HG03135 (cell line): Measurements from ENCODE around the gene SIPA1L3.
"Not testable (repeated sequence)": the region's sequence is repeated elsewhere in the genome, so short reads cannot be mapped to it uniquely, and the experiment has no call there.

ENCODE experiments used
- ATAC-seq: cut with Tn5 transposase; IDR thresholded peaks from one replicate; pipeline ENCODE4 v1.9.1; 2021; ENCODE audit warnings: mild to moderate bottlenecking, moderate library complexity; ENCODE audit not compliant: unreplicated experiment

Gene SIPA1L3

DNA sequence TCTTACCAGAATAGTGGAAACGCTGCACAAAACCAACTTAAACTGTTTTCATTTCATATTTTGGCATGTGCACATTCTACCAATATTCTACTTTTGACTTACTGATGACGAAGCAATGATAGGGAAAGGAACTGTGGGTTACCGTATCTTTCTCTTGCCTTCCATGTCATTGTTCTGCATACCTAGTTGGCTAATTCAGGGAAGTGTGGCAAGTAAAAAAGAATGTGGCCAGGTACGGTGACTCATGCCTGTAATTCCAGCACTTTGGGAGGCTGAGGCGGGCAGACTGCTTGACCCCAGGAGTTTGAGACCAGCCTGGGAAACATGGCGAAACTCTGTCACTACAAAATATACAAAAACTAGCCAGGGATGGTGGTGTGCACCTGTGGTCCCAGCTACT lies 108.2 kb downstream of the SIPA1L3 start:
- no peak for ATAC-seq

DNA sequence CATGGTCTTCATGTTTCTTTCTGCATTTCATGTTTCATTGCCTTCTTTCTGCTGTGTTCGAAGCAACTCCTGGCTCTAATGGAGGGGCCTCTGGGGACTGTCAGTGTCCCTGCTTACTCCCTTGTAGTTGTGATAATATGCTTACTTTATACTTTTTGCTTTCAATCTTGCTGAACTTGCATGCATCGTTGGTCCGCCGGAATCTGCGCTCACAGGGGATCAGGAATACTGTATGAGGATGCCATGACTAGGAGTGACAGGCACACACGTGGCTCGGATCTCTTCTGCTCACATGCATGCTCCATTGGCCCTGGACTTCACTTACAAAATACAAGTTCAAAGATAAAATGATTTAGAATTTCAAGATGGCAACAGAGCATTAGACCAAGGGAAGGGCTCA lies 108.8 kb downstream of the SIPA1L3 start:
- no peak for ATAC-seq

DNA sequence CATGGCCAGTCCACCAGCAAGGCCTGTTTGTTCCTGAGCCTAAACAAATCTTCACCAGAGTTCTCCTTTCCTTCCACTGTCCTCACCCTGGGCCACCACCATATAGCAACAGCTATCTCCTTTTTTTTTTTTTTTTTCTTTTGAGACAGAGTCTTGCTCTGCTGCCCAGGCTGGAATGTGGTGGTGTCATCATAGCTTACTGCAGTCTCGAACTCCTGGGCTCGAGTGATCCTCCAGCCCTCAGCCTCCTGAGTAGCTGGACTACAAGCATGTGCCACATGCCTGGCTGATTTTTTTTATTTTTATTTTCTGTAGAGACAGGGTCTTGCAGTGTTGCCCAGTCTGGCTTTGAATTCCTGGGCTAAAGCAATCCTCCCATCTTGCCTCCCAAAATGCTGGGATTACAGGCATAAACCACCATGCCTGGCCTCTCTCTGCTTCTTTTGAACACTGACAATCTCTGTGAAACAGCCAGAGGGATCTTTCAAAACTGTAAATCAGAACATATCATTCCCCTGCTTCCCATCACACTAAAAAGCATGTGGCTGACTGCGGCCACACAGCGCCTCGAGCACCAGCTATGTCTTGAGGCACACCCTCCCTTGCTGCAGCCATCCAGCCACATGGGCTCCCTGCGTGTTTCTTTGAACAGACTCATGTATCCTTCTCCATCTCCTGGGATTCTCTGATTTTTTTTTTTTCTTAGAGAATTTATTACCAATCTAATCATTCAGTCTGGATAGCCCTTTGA lies 110.6 kb downstream of the SIPA1L3 start:
- ATAC-seq, result no peak

DNA sequence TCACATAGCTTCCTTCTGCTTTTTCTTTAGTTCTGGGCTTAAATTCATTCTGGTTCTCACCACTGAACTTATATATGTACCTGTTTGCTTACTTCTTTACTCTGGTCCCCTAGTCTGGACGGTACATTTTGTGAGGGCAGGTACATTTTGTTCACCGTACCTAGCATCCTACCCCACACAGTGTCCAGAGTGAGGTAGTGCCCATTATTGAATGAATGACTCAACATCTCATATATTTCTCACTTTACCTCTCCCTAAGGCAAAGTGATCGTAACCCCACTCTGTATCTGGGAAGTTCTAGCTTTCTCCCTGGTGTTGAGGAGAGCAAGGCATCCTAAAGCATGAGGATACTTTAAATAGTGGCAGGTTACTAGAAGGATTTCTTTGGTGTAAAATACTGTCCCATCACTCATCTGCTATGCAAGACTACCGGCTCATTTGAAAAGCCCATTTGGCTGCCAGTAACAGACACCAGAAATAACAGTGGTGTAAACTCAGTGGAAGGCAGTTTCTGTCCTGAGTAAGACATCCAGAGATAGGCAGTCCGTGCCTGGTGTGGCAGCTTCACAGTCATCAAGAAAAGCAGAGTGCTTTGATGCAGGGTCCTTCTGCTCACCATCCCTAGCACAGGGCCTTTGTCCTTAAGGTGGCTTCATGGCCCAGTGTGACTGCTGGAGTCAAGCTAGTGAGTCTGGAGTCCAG lies 111.8 kb downstream of the SIPA1L3 start:
- ATAC-seq, result no peak

DNA sequence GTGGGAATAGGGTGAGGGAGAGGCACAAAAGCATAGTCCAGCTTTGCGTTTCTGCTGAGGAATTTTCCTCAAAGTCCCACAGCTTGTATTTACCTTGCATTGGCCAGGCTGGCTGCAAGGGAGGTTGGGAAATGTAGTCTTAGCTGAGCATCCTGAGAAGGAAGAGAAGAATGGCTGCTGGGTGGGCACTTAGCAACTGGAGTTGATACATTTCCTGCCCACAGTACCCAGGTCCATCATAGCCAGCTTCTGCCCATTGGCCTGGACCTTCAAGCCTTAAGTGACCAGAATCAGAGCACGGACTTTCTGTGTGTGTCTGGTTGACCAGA lies 112.4 kb downstream of the SIPA1L3 start:
- no peak for ATAC-seq

DNA sequence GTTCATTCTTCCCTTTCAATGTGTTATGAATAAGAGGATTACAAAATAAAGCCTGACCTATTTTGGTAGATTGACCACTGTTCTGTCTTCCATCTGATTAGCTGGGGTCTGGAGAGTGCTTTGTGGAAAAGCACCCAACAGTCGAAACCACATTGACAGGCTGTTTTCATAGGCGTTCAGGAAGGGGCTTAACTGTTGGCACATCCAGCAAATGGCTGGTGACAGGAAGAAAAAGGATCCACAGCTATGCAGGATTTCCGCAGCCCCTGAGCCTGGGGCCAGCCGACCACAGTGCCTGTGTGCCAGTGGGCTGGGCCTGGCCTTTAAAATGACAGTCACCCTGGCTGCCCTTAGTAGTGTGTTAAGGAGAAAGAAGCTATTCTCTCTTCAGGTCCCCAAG lies 113.3 kb downstream of the SIPA1L3 start:
- ATAC-seq, result no peak

DNA sequence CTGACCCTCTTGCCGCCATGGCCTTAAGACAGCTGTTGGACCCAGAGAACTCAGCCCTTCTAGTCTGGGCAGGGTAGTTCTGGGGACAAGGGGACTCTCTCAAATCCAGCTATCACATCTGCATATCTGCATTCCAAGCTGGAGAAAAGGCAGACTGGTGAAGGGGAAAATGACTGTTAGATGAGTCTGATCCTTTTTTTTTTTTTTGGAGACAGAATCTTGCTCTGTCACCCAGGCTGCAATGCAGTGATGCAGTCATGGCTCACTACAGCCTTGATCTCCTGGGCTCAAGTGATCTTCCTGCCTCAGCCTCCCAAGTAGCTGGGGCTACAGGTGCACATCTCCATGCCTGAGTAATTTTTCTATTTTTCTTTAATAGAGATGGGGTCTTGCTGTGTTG lies 114.3 kb downstream of the SIPA1L3 start:
- ATAC-seq, result no peak

DNA sequence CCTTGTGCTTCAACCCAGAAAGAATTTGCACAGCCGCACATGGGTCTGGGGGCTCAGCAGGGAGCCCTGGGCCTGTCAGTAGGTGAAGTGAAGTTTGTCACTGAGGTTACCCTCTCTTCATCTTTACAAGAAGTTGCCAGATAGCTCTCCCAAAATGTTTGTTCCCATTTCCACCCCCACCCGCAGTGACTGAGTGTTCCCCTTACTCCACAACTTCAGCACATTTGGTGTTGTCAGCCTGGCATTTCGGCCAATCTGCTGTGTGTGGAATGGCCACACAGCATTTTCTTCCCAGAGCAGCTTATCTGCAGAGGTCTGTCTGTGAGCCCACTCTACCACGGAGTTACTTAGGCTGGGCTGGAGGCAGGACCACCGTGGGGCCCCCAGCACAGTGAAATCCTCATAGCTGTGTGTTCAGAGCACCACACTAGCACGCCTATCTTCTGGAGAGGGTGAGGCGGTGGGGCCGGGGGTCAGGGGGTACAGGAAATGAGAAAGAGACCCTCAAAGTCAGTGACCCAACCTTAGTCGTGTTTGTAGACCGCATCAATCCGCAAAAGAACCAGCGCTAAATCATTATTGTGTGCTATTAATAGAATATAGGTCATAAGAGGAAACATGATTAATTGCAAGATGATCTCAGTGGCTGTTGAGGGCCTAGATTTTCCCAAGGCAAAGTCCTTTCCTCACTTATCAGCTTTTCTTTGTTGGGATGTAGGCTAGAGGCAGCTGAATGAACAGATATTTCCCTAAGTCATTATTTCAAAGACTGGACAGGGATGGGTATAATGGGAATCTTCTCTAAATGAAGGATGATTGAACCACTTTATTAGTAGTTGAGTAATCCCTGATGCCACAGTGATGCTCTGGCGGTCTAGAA lies 116.0 kb downstream of the SIPA1L3 start:
- no peak for ATAC-seq

DNA sequence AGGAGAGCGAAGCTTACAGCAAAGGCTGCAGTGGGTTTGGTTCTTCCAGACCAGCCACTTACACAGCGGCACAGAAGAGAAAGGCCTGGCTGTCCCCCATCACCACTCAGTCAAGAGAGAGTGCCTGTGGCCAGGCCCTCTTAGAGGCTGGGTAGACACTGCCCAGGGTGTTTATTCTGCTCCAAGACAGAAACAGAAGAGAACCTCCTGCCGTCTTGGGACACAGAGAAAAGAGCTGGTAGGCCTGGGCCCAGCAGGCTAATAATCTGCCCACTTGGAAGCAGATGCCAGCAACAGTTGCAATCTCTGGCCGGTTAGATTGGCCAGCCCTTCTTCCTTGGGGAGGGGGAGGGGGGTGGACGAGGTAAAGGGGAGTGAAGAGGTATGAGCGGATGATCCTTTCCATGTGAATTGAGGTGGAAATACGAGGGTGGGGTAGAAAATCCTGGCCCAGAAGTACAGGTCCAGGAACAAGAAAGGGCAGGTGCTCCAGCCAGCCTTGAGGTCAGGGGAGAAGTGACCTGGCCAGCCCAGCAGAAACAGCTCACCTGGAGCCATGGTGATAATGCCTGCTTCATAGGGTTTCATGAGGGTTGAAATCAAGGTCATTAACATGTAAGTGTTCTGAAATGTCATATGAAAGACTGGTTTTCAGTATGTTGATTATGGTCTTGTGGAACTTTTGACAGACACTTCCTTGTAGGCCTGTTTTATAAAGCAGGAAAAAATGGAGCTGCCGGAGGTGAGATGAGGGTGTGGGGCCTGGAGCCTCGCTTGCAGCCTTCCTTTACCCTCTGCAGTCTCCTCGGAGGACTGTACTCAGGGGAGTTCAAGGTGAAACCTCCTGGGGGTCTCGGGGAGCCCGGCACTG lies 116.9 kb downstream of the SIPA1L3 start:
- no peak for ATAC-seq

DNA sequence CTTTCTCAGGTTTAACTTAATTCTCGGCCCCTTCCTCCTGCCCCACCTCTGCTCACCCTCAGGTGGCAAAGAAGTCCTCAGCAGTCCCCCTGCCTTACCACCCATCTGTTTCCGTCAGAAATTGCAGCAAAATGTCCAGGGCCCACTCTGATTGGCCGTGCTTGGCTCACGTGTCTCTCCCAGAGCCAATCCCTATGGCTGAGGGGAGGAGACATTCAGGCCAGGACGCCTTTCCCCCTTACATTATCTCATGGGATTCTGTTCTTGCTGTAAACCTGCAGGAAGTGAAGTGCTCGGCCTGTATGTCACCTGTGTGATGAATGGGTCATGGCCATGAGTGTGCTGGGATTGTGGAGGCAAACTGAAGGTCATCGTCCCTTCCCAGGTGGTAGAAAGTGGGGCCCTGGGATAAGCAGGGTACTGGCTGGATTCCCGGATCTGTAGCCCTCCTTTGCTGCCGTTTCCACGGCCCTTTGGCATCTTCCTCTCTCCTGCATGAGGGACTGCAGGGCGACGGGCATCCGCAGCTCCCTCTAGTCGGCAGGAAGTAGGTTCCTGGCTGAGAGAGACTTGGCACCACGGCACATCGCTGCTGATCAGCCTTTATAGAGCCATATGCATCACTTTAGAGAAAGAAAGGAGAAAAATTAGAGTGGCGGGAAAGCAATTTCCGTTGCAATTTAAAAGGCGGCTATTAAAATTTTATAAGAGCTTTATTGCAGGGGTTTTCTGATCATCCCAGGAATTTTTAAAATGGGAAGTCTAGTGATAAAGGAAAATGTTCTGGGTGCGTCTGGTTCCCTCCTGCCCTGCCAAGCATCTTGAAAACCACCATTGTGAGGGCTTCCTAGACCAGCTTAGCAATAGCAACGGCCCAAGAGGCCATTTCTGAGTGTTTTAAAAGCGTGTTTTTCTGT lies 118.2 kb downstream of the SIPA1L3 start:
- no peak for ATAC-seq

DNA sequence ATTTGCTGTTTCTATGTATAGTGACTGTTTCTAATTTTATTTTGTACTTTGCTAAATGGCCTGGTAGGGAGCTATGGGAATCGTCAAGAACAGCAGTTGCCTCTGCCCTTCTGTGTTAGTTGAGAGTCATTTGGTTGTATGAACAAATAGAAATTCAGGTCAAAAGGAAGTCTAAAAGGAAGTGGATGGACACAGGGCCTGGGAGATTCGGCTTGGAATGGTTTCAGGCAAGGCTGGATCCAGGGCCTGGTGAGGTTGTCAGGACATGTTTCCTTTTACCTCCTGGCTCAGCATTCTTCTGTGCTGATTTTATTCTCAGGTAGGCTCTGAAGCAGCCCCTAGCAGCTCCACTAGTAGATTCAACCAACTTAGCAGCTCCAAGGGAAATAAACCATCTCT lies 118.9 kb downstream of the SIPA1L3 start:
- ATAC-seq, result no peak

DNA sequence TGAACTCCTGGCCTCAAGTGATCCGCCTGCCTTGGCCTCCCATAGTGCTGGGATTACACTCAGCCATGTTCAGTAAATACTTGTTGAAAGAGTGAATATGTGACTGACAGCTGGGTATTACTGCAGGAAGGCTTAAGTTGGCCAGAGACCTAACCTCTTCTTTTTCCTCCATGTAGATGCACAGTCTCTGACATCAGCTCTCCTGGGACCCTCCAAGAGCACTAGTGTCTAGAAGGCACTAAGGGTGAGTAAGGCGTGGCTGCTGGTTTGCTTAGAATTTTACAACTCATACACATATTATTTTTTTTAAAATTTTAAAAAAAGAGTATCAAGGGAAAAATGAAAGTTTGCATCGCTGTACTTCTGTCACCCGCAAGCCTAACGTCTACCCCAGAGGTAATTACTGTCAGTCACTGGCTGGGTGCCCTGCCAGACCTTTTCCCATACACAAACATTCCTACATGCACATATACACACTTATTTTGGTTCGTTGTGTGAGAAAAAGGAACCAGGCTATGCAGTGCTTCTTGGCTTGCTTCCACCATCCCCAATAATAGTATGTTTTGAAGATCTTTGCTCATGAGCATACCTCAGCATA lies 122.0 kb downstream of the SIPA1L3 start:
- no peak for ATAC-seq

DNA sequence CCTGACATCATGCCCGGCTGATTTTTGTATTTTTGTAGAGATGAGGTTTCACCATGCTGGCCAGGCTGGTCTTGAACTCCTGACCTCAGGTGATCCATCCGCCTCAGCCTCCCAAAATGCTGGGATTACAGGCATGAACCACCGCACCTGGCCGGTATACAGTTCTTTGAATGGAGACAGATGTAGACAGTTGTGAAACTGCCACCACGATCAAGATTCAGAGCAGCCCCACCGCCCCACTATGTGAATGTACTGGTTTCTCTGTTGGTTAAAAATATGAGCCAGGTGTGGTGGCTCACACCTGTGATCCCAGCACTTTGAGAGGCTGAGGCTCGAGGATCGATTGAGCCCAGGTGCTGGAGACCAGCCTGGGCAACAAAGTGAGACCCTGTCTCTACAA lies 123.0 kb downstream of the SIPA1L3 start:
- ATAC-seq, result not testable (repeated sequence)

DNA sequence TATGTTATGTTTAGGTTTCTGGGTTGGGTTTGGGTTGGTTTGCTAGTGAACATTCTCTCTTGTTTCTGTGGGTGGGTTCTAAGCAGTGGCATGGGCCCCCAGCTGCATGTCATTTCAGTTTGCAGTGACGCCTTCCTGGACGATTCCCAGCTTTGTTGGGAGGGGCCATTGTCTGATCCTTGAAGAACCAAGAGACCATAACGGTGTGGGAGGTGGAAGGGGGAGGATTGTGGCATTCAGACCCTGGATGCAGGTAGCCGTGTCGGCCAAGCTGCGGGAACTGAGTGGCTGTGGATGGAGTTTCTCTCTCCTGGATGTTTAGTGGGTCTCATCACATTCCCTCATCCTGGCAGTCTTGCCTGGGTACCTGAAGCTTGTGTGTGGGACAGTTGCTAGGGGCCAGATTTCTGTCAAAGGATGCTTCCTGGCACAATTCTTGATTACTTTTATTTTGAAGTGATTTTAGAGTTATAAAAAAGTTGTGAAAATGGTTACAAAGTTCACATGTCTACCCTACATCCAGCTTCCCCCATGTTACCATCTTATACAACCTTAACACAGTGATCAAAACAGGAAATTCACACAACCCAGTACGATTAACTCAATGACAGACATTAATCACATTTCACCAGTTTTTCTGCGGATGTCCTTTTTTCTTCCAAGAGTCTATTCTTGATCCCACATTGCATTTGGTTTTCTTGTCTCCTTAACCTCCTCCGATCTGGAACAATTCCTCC lies 123.8 kb downstream of the SIPA1L3 start:
- ATAC-seq, result no peak

DNA sequence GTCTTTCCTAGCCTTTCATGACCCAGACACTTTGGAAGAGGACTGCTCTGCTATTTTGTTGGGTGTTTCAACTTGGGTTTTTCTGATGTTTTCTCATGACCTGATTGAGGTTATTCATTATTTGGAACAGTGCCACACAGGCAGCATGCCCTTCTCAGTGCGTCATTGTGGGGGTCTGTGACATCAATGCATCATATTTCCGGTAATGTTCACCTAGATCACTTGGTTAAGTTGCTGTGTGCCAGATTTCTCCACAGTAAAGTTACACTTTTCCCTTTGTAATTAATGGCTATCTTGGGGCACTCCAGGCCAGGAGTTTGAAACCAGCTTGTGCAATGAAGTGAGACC lies 124.4 kb downstream of the SIPA1L3 start:
- no peak for ATAC-seq

DNA sequence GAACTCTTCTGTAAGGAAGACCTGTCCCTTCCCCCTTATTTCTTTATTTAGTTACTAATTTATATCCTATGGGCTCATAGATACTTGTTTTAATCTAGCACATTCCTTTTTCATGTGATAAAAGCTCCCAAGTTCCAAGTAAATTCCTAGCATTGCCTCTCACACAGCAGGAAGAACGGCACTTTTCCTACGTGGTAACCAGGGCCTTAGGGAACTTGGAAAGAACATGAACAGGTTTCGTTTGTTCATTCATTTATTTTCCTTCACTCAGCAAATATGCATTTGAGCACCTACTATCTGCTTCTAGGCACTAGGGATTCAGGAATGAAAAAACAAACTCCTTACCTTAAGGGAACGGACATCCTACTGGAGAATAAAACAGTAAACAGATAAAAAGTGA lies 125.1 kb downstream of the SIPA1L3 start:
- no peak for ATAC-seq

DNA sequence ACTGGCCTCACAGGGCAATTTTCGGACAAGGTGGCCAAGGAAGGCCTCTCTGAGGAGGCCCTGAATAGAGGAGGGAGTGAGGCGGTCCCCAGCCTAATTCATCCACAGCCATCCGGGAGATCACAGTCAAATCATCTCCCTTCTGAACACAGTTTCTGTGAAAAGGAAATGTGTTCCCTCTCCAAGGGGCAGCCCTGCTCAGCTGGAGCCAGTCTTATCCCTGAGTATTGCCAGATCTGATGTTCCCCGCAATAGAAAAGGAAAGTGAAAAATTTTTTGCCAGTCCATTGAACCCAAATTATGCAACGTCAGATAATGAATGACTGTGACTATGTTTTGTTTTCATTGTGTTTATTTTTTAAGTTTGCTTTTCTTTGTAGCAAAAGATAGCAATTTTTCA lies 125.9 kb downstream of the SIPA1L3 start:
- no peak for ATAC-seq

DNA sequence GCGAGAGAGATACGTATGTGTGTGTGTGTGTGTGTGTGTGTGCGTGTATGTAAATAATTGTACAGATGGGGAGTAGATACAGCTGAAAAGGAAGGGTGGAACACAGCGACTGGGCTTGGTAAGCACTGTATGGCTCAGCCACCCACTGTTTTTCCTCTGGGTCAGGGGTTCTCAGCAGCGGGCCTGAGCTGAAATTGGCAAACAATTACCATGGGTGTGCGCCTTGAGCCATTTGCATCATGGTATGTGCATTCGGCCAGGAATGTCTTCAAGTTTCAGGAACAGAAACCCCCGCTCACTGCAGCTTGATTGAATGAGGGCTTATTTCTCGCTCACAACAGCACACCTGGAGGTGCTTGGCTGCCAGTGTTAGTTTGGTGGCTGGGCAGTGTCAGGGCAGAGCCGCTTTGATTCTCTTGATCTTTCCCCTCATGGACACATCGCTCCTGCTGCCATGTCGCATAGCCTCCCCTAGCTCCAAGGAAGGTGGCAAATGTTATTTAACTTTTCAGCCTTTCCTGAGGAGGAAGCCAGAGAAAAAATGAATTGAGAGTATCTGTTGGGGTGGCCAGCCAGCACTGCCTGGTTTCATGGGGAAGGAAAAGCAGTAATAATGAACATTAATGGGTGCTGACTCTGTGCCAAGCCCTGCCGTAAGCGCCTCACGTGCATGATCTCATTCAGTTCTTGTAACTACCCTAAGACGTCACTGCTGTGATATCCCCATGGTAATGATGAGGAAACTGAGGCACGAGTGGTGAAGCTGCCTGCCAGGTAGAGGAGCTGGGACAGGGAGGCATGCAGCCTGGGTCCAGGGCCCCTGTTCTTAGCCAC lies 126.9 kb downstream of the SIPA1L3 start:
- peak; percentile 64 for ATAC-seq
